ENCODE measurements around the gene CELF3.

- TF ChIP-seq POLR2AphosphoS5 (IDR thresholded peaks at IDR 0.05; ENCODE audit: low read depth, low read length) = no peak
- TF ChIP-seq CTCF (IDR thresholded peaks at IDR 0.05) = no peak
- no peak for TF ChIP-seq REST (IDR thresholded peaks at IDR 0.05; ENCODE audit: insufficient read depth in 1 of 2, low read depth in 2 of 2, low read length in 1 of 2)
- no peak for TF ChIP-seq TCF7L2 (IDR thresholded peaks at IDR 0.05; ENCODE audit: low read depth, low read length)
These were observed 42.6 kb upstream of the CELF3 start for GRCh38 chr1:151759241-151759640.

Data from Panc1 (cell line).